Transverse colon (tissue), 4 donors: Measurements from ENCODE around the gene ACTRT2. TPM values are rescaled to one million over a fixed set of nuclear protein-coding genes. Genes with fewer than 3 reads are reported as not detected.

Experiments used
- DNase-seq: peaks from one replicate; pipeline ENCODE4 v3.0.0-alpha.2; 2019
- H3K27ac ChIP-seq, 4 donors: fragments of 200-600 bp; sonication (generic); 2 replicates each; pipeline ENCODE4 v1.5.1; 2016 to 2018; ENCODE audit warnings: inconsistent platforms in 4 of 4
- H3K27me3 ChIP-seq: fragments of 200-600 bp; sonication (generic); 2 replicates; pipeline ENCODE4 v1.5.1; 2017; ENCODE audit warnings: inconsistent platforms
- H3K36me3 ChIP-seq, 4 donors: fragments of 200-600 bp; sonication (generic); 2 replicates each; pipeline ENCODE4 v1.5.1; 2017 to 2019; ENCODE audit warnings: inconsistent platforms in 4 of 4
- H3K4me1 ChIP-seq, 4 donors: fragments of 200-600 bp; sonication (generic); 2 replicates each; pipeline ENCODE4 v1.5.1; 2017 to 2020; ENCODE audit warnings: inconsistent platforms in 4 of 4
- H3K4me3 ChIP-seq, 4 donors: fragments of 200-600 bp; sonication (generic); 1 replicate in 1 of 4; 2 replicates in 3 of 4; pipeline versions ENCODE4 v1.5.1 to v1.6.1; 2017 to 2019; ENCODE audit warnings: inconsistent platforms in 4 of 4
- H3K9me3 ChIP-seq, 2 donors: fragments of 200-600 bp; sonication (generic); 2 replicates each; pipeline ENCODE4 v1.5.1; 2017 to 2019; ENCODE audit warnings: inconsistent platforms in 2 of 2
- CTCF ChIP-seq, 5 experiments: fragments of 200-600 bp in 3 of 5; fragments of 450-650 bp in 2 of 5; sonication (generic) in 3 of 5; IDR thresholded peaks; 1 replicate in 2 of 5; 2 replicates in 3 of 5; pipeline ENCODE4 v1.5.1; 2016 to 2017; ENCODE audit warnings: antibody characterized with exemption in 5 of 5, inconsistent platforms in 3 of 5, mild to moderate bottlenecking in 2 of 5, moderate library complexity in 1 of 5
- EP300 ChIP-seq: sonication (generic); formaldehyde crosslinking; IDR thresholded peaks from one replicate; pipeline ENCODE4 v1.6.1; 2017; ENCODE audit warnings: antibody characterized with exemption, low read depth
- POLR2A ChIP-seq: fragments of 450-650 bp; IDR thresholded peaks from one replicate; pipeline ENCODE4 v1.6.1; 2016; ENCODE audit warnings: antibody characterized with exemption, mild to moderate bottlenecking, moderate library complexity
- POLR2AphosphoS5 ChIP-seq, 3 donors: sonication (generic); formaldehyde crosslinking; IDR thresholded peaks; one replicate each; pipeline ENCODE4 v1.6.1; 2016; ENCODE audit warnings: antibody characterized with exemption in 3 of 3
- WGBS, 2 donors: methylation state at CpG; one replicate each; pipeline ENCODE4 v1.1.5; 2018; ENCODE audit warnings: low coverage in 1 of 2; 5-methylcytosine and 5-hydroxymethylcytosine counted together
- in situ Hi-C, 4 donors: fragments of 200-750 bp; cut with MboI; loops; one replicate each; pipeline versions ENCODE4 v1.15.0 to v1.15.1; 2017; ENCODE audit warnings: low sequenced_read_pairs in 3 of 4, low pct_ligation_motif_present in 1 of 4, low pct_unique_long_range_greater_than_20kb in 1 of 4
- intact Hi-C: fragments of 100-400 bp; cut with DNase I; formaldehyde crosslinking; loops from one replicate; pipeline ENCODE4 v1.15.1; 2023; ENCODE audit warnings: low total_unique reads
- total RNA-seq, 4 donors: library from RNA; depleted of rRNA; stranded (reverse); fragments of >200 nt; gene quantifications; one replicate each; pipeline ENCODE4 v1.1.0, GENCODE V29; 2016

Gene ACTRT2
- total RNA-seq, 4 donors from 2014 or later = not detected

- no peaks in the 10 kb centered on the region for H3K4me1 ChIP-seq
- peaks cover 4 to 9% of the 10 kb centered on the region in 2 donors for H3K9me3 ChIP-seq
- DNase-seq = no peak
- H3K36me3 ChIP-seq = no peaks in the 10 kb centered on the region
- intact Hi-C loops (no loop called here), in situ Hi-C loops (loop anchor here in 3 of 4 donors (25.0 kb wide), 2 partner anchors 409 to 434 kb away; no protein-coding TSS in a partner anchor)
- TF ChIP-seq EP300 = no peak
- no peak for TF ChIP-seq CTCF (IDR thresholded peaks at IDR 0.05)
- no peak overlapping the region for H3K27ac ChIP-seq
- H3K4me3 ChIP-seq = no peak overlapping the region
- WGBS, 2 donors = 78% methylated on average over 31 of the region's 32 CpGs; no CpG with 5 or more reads in 1 of the 2 donors
- peaks cover 25% of the 10 kb centered on the region for H3K27me3 ChIP-seq
These were observed 18.0 kb upstream of the ACTRT2 start for GRCh38 chr1:3003039-3003940.

GRCh38 chr1:3003941-3004270 lies 17.4 kb upstream of the ACTRT2 start:
- 62% methylated on average over 8 of the region's 10 CpGs; no CpG with 5 or more reads in 1 of the 2 donors for WGBS, 2 donors
- intact Hi-C loops = no loop called here
- no peaks in the 10 kb centered on the region for H3K4me1 ChIP-seq
- TF ChIP-seq POLR2AphosphoS5 (IDR thresholded peaks at IDR 0.05) (no peak), CTCF (IDR thresholded peaks at IDR 0.05) (no peak), EP300 (no peak), POLR2A (no peak)
- no peaks in the 10 kb centered on the region for H3K36me3 ChIP-seq
- peaks cover 25% of the 10 kb centered on the region for H3K27me3 ChIP-seq
- H3K9me3 ChIP-seq = peaks cover 4 to 11% of the 10 kb centered on the region in 2 donors
- no peak overlapping the region for H3K4me3 ChIP-seq
- H3K27ac ChIP-seq = no peak overlapping the region
- no peak for DNase-seq
- in situ Hi-C loops = loop anchor here in 3 of 4 donors (25.0 kb wide), 2 partner anchors 408 to 433 kb away; no protein-coding TSS in a partner anchor

GRCh38 chr1:3004285-3005205 lies 16.7 kb upstream of the ACTRT2 start:
- intact Hi-C loops = no loop called here
- WGBS, 2 donors = 78 to 83% methylated on average over 3 to 19 of the region's 20 CpGs
- no peak for DNase-seq

More at GRCh38 chr1:3004285-3005205, 16.7 kb upstream of the ACTRT2 start:
- TF ChIP-seq POLR2AphosphoS5 (IDR thresholded peaks at IDR 0.05) (no peak), CTCF (IDR thresholded peaks at IDR 0.05) (no peak), POLR2A (no peak), EP300 (no peak)
- Histone ChIP-seq H3K4me1 (no peaks in the 10 kb centered on the region), H3K27ac (no peak overlapping the region), H3K36me3 (no peaks in the 10 kb centered on the region), H3K27me3 (peaks cover 25% of the 10 kb centered on the region), H3K4me3 (no peak overlapping the region), H3K9me3 (peaks cover 4 to 11% of the 10 kb centered on the region in 2 donors)
- in situ Hi-C loops = loop anchor here in 3 of 4 donors (25.0 kb wide), 2 partner anchors 408 to 433 kb away; no protein-coding TSS in a partner anchor
